HG03520 (cell line): ENCODE data around the gene SAT1.
"Not testable (repeated sequence)": the region's sequence is repeated elsewhere in the genome, so short reads cannot be mapped to it uniquely, and the experiment has no call there.

Experiments used
- ATAC-seq: cut with Tn5 transposase; IDR thresholded peaks from one replicate; pipeline ENCODE4 v1.9.1; 2021; ENCODE audit warnings: mild to moderate bottlenecking, moderate library complexity; ENCODE audit not compliant: unreplicated experiment

The SAT1 gene

GRCh38 chrX:23782863-23783588 is at the start of gene SAT1:
Gene SAT1 (plus strand): TSS chrX:23783173. CDS start chrX:23783352, 179 bp downstream.
- peak; percentile 73 for ATAC-seq

- ATAC-seq: no peak
Observed at GRCh38 chrX:23736030-23736429, 46.9 kb upstream of the SAT1 start.

DNA sequence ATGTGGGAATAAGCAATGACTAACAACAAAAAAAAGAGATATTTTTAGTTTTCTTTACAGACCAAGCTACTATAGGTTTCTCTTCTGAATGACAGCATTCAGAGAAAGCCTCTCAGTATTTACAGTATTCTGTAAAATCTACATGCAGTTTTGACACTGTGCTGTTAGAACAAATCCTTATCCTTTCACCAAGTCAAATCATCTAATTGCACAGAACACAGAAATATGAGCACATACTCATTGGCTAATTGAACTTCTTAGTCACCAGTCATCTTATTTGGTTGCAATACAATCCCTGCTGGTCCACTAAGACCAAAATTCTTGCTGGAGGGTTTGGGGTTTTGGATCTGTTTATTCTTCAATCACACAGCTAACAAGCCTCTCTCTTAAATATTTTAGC is 45.6 kb upstream of the SAT1 start:
- ATAC-seq: no peak

DNA sequence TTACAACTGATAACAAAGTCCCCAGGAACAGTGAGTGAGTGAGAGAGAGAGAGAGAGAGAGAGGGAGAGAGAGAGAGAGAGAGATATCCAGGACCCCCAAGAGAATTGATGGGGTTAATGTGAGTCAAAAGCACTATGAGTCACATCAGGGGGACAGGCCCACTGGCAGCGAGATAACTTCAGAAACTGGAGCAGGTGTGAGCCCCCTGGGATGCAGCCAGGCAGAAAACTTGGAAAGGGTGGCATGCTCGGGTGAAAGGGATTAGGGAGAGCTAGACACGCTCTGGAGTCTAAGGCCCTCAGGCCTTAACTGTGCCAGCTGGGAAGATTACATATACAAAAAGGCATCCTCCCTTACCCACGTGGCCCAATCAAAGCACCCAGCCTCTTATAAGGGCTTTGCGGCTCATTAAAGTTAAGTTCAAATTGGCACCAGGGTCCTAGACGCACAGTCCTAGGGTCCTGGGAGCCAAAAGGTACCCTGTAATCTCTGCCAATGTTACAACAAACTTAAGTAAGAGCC is 40.7 kb upstream of the SAT1 start:
- no peak for ATAC-seq

- peak; percentile 95 for ATAC-seq
Observed at GRCh38 chrX:23742697-23743622, 40.0 kb upstream of the SAT1 start, which contains the start of gene ACOT9. Gene ACOT9 (minus strand): TSS chrX:23743276. CDS start chrX:23743144, 132 bp downstream.

GRCh38 chrX:23743623-23743971 is 39.4 kb upstream of the SAT1 start:
- ATAC-seq: not testable (repeated sequence)

- no peak for ATAC-seq
Observed at GRCh38 chrX:23745786-23746185, 37.2 kb upstream of the SAT1 start.

DNA sequence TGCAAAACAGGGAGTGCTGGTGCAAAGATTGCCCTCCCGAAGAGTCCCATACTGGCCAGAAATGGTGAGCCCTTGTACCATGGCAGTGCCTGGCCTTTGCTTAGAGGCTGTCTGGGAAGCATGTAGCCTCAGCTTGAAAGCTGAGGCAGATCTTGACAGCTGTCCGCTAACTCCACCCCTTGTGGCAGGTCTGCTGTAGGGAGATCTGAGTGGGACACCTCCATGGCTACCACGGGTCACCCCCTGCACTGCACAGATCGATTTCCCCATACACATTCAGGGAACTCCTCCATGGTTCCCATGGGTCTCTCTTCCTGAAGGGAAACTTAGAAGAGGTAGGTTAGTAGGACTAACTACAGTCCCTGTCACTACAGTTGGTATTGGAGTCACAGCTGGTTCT is 33.8 kb upstream of the SAT1 start:
- no peak for ATAC-seq

DNA sequence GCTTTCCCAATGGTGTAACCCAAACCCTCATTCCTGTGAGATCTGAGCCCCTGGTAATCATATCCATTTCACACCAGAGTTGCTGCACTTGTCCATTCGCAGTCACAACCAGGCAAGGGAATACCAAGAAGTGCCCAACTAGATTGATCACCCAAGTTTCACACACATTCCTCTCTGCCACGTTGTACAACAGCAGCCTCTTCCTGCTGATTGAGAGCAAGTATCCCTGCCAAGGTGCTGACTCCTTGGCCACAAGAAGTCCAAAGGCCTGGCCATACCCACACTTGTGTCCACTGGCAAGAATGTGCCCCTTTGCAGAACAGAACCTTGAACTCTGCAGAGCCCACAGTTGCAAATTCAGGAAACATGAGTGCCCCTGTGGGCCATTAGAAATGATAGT is 33.4 kb upstream of the SAT1 start:
- ATAC-seq: no peak

GRCh38 chrX:23752740-23753415 is 30.1 kb upstream of the SAT1 start:
- ATAC-seq: no peak

DNA sequence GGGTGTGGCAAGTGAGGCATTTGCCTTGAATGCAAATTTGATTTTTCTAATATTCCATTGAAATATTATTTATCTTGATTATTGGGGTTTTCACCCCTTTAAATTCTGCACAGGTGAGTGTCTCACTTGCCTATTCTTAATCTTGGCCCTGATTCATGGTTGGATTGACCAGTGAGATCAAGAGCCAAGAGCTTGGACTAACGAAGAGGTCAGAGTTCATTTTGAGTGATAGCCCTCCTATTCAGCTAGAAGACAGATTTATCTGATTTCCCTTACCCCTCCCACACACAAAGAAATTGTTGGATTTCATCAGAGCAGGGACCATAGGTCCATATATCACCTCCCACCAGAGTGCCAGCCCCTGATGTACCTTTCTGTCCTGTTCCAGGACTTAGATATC is 28.3 kb upstream of the SAT1 start:
- no peak for ATAC-seq

DNA sequence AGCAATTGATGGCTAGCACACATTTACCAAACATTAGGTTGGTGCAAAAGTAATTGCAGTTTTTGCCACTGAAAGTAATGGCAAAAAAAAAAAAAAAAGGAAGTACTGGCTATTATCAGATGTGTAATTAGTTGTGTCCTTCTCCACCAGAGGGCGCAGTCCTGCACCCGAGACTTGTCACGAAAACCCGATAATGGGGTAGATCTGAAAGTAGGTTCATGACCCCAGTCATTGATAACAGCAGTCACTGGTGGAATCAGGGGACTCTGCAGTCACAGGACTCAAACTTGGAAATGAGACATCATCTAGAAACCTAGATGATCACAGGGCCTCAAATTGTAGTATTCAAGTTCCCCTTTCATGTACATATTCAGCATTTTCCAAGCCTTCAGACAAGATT is 26.8 kb upstream of the SAT1 start:
- peak; percentile 76 for ATAC-seq

DNA sequence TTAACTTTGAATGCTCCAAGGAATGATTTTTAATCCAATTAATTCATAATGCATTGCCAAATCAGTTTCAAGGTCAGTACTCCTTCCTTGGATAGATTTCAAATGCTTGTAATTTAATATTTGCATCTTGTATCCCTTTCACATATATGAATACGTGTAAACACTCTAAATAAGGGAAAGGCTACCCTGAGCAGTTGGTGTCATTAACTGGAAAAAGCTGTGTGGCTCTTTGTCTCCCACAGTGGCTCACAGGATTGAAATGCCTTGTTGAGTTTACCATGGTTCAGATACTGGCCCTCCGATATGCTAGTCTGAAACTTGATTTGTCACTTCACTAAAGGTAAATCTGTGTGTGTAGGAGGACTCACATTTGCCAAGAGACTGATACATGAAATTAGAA is 23.2 kb upstream of the SAT1 start:
- no peak for ATAC-seq

GRCh38 chrX:23764188-23764984 is 18.6 kb upstream of the SAT1 start:
- no peak for ATAC-seq

GRCh38 chrX:23765449-23765848 is 17.5 kb upstream of the SAT1 start:
- no peak for ATAC-seq

DNA sequence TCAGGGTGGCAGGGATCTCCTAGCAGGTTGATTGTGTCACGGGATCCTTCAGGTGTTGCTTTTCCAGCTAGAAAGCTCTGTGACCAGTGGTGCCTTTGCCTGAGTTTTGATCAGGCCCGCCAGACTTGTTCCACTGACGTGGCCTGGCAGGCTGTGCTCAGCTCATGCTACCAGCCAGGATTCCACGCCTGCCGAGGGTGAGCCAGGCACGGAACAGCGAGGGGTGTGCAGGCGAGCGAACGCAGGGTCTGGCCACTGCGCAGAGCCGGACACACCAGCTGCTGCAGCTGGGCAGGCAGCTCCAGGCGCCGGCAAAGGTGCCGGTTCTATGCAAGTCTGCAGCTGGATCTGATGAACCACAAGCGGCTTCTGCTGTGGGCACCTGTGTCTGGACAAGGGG is 17.1 kb upstream of the SAT1 start:
- ATAC-seq: no peak

- ATAC-seq: peak; percentile 71
Observed at GRCh38 chrX:23766650-23767551, 16.1 kb upstream of the SAT1 start.

DNA sequence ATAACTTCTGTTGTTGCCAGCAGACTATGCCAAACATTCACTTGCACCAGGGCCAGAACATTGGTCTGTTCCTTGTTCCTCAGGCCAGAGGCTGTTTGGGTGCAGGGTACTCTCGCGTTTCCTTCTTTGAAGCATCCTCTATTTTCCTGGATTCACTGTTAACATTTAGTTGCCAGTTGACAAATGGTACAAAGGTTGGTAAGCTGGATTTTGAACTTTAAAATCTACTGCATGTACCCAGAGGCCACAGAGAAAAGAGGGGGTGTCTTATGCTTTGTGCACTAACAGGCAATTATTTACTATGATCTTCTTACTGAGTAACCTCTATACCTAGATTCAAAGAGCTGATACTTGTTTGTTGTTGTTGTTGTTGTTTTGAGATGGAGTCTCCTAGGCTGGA is 12.8 kb upstream of the SAT1 start:
- ATAC-seq: no peak

DNA sequence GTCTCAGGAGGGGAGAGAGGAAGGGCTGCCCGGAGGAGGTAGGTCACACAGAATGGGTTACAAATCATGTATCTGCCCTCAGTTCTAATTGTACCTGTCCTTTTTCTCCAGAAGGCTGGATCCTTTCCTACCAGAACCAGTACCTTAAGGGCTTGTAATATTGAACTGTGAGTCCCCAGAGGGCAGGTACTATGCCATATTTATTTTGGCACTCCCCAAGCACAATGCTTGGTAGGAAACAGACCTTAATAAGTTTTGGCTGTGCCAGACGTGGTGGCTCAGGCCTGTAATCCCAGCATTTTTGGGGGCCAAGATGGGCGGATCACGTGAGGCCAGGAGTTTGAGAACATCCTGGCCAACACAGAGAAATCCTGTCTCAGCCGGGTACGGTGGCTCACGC is 11.9 kb upstream of the SAT1 start:
- ATAC-seq: not testable (repeated sequence)
